HCT116 (cell line): ENCODE measurements around the gene DNM3. TPM values are rescaled to one million over a fixed set of nuclear protein-coding genes. Genes with fewer than 3 reads are reported as not detected.

Source experiments
- ATAC-seq: fragments of 200-7000 bp; cut with Tn5 transposase; 2 replicates; pipeline ENCODE4 v1.9.1; 2020; ENCODE audit warnings: mild to moderate bottlenecking, moderate library complexity
- BruUV-seq: library from RNA; stranded (reverse); fragments of 400-500 nt; replicated peaks from 2 replicates; lab custom pipeline; 2021; lab: Mats Ljungman, UMichigan
- CTCF ChIA-PET: fragments of 300-600 bp; sonication (Branson Sonifier 250); formaldehyde crosslinking; loops from one replicate; lab custom pipeline; 2021; ENCODE audit warnings: antibody characterized with exemption; lab: Charles Lee
- POLR2A ChIA-PET: fragments of 300-600, 350-600 bp; sonication (Branson Sonifier 250); formaldehyde crosslinking; loops from one replicate; lab custom pipeline; 2021; ENCODE audit warnings: antibody characterized with exemption; lab: Charles Lee
- RAD21 ChIA-PET, 2 experiments: fragments of 300-600 bp; sonication (Branson Sonifier 250); formaldehyde crosslinking; loops; one replicate each; lab custom pipeline; 2023; ENCODE audit warnings: low total read pairs in 2 of 2; ENCODE audit not compliant: uncharacterized antibody in 2 of 2, unreplicated experiment in 2 of 2, low non-redundant PET in 1 of 2; lab: Charles Lee
- DNase-seq: peaks from one replicate; pipeline ENCODE4 v3.0.0-alpha.2; 2010; ENCODE audit warnings: low read depth, low spot score
- H2AFZ ChIP-seq: fragments of 200-600 bp; shearing (Covaris generic), sonication (generic); 2 replicates; pipeline ENCODE4 v1.6.1; 2017; ENCODE audit warnings: low read depth, mixed run types, mixed read lengths, antibody characterized with exemption, low read length; ENCODE audit not compliant: poor library complexity, severe bottlenecking
- H3K27ac ChIP-seq: 2 replicates; pipeline ENCODE4 v1.5.1; 2012; ENCODE audit warnings: low read depth, low read length
- H3K27me3 ChIP-seq: fragments of 200-600 bp; sonication (generic); 2 replicates; pipeline ENCODE4 v1.6.1; 2016; ENCODE audit warnings: mixed run types, low read length, mixed read lengths; ENCODE audit not compliant: insufficient read depth
- H3K36me3 ChIP-seq, 2 experiments: fragments of 200-500 bp in 1 of 2; fragments of 200-600 bp in 1 of 2; sonication (Bioruptor generic) in 1 of 2; sonication (generic) in 1 of 2; 2 replicates each; pipeline versions ENCODE4 v1.5.1 to v1.6.1; 2014 to 2016; ENCODE audit warnings: low read length in 2 of 2, inconsistent platforms in 1 of 2, mixed read lengths in 1 of 2, mixed run types in 1 of 2; ENCODE audit not compliant: insufficient read depth in 2 of 2, control insufficient read depth in 1 of 2
- H3K4me1 ChIP-seq, 2 experiments: fragments of 200-600 bp in 1 of 2; sonication (generic) in 1 of 2; 2 replicates each; pipeline versions ENCODE4 v1.5.1 to v1.6.1; 2012 to 2017; ENCODE audit warnings: low read length in 2 of 2, inconsistent platforms in 1 of 2, mild to moderate bottlenecking in 1 of 2, mixed read lengths in 1 of 2, mixed run types in 1 of 2, moderate library complexity in 1 of 2; ENCODE audit not compliant: insufficient read depth in 2 of 2, control insufficient read depth in 1 of 2
- H3K4me2 ChIP-seq: fragments of 200-600 bp; sonication (generic); 2 replicates; pipeline ENCODE4 v1.6.1; 2017; ENCODE audit warnings: mixed run types, low read length, mixed read lengths
- H3K4me3 ChIP-seq, 2 experiments: fragments of 200-600 bp in 1 of 2; sonication (generic) in 1 of 2; replicated peaks in 1 of 2; 2 replicates each; pipeline ENCODE4 v1.5.1; 2011 to 2016; ENCODE audit warnings: low read length in 2 of 2, control low read depth in 1 of 2, low read depth in 1 of 2, mild to moderate bottlenecking in 1 of 2, mixed read lengths in 1 of 2, mixed run types in 1 of 2
- H3K79me2 ChIP-seq: fragments of 200-600 bp; sonication (generic); 2 replicates; pipeline ENCODE4 v1.6.1; 2017; ENCODE audit warnings: mild to moderate bottlenecking, mixed run types, low read length, moderate library complexity, mixed read lengths; ENCODE audit not compliant: insufficient read depth
- H3K9ac ChIP-seq: fragments of 200-600 bp; sonication (generic); 2 replicates; pipeline ENCODE4 v1.6.1; 2016; ENCODE audit warnings: low read length, mixed read lengths
- H3K9me2 ChIP-seq: fragments of 200-600 bp; sonication (generic), shearing (Covaris generic); 2 replicates; pipeline ENCODE4 v1.6.1; 2017; ENCODE audit warnings: mixed run types, mild to moderate bottlenecking, moderate library complexity; ENCODE audit not compliant: insufficient read depth
- H3K9me3 ChIP-seq, 2 experiments: fragments of 200-500 bp in 1 of 2; fragments of 200-600 bp in 1 of 2; sonication (Bioruptor generic) in 1 of 2; sonication (generic) in 1 of 2; 2 replicates each; pipeline ENCODE4 v1.6.1; 2014 to 2017; ENCODE audit warnings: low read length in 2 of 2, mixed read lengths in 2 of 2, inconsistent platforms in 1 of 2, low read depth in 1 of 2, mild to moderate bottlenecking in 1 of 2, mixed run types in 1 of 2, moderate library complexity in 1 of 2; ENCODE audit not compliant: control insufficient read depth in 1 of 2, insufficient read depth in 1 of 2
- H4K20me1 ChIP-seq: fragments of 200-600 bp; sonication (generic), shearing (Covaris generic); 2 replicates; pipeline ENCODE4 v1.6.1; 2017; ENCODE audit warnings: mixed run types, mild to moderate bottlenecking, moderate library complexity; ENCODE audit not compliant: insufficient read depth
- ATF3 ChIP-seq: IDR thresholded peaks from 2 replicates; pipeline ENCODE4 v1.6.1; 2012
- CBX3 ChIP-seq: IDR thresholded peaks from 2 replicates; pipeline ENCODE4 v1.6.1; 2012; ENCODE audit warnings: low read depth
- EGR1 ChIP-seq: IDR thresholded peaks from 2 replicates; pipeline ENCODE4 v1.6.1; 2012; ENCODE audit warnings: low read depth
- ELF1 ChIP-seq: IDR thresholded peaks from 2 replicates; pipeline ENCODE4 v1.6.1; 2012; ENCODE audit warnings: low read depth, borderline replicate concordance
- EZH2 ChIP-seq: fragments of 200-600 bp; sonication (generic); IDR thresholded peaks from 2 replicates; pipeline ENCODE4 v1.6.1; 2017; ENCODE audit warnings: antibody characterized with exemption, mixed run types
- FOSL1 ChIP-seq: IDR thresholded peaks from 2 replicates; pipeline ENCODE4 v1.6.1; 2012; ENCODE audit warnings: low read depth
- POLR2AphosphoS5 ChIP-seq: IDR thresholded peaks from 2 replicates; pipeline ENCODE4 v1.6.1; 2011; ENCODE audit warnings: mild to moderate bottlenecking, low read depth, low read length, moderate library complexity
- RAD21 ChIP-seq: IDR thresholded peaks from 2 replicates; pipeline ENCODE4 v1.6.1; 2012; ENCODE audit warnings: low read depth, mild to moderate bottlenecking
- SIN3A ChIP-seq: IDR thresholded peaks from 2 replicates; pipeline ENCODE4 v1.6.1; 2012; ENCODE audit warnings: low read depth
- SP1 ChIP-seq: IDR thresholded peaks from 2 replicates; pipeline ENCODE4 v1.6.1; 2012; ENCODE audit warnings: low read depth
- SRF ChIP-seq: IDR thresholded peaks from 2 replicates; pipeline ENCODE4 v1.6.1; 2012; ENCODE audit warnings: low read depth
- TCF7L2 ChIP-seq: IDR thresholded peaks from 2 replicates; pipeline ENCODE4 v1.7.0; 2011; ENCODE audit warnings: borderline replicate concordance, inconsistent platforms; ENCODE audit not compliant: insufficient read depth, insufficient read length; ENCODE audit errors: extremely low read depth
- YY1 ChIP-seq: IDR thresholded peaks from 2 replicates; pipeline ENCODE4 v1.6.1; 2011; ENCODE audit warnings: low read length, low read depth, moderate library complexity, mild to moderate bottlenecking; ENCODE audit not compliant: insufficient replicate concordance; ENCODE audit errors: extremely low read depth
- ZBTB33 ChIP-seq: IDR thresholded peaks from 2 replicates; pipeline ENCODE4 v1.6.1; 2011; ENCODE audit warnings: mild to moderate bottlenecking, low read length, moderate library complexity; ENCODE audit not compliant: insufficient replicate concordance; ENCODE audit errors: extremely low read depth
- ZFX ChIP-seq: fragments of 450-650 bp; IDR thresholded peaks from 2 replicates; pipeline ENCODE4 v1.6.1; 2017
- ZNF274 ChIP-seq: fragments of 200-500 bp; sonication (Bioruptor generic); IDR thresholded peaks from 2 replicates; pipeline ENCODE4 v1.6.1; 2014; ENCODE audit warnings: mild to moderate bottlenecking, low read depth, low read length, inconsistent platforms
- intact Hi-C: fragments of 100-400 bp; cut with micrococcal nuclease; formaldehyde crosslinking; loops from 2 replicates; pipeline ENCODE4 v1.10.0; 2022
- total RNA-seq: library from RNA; stranded (reverse); gene quantifications from one replicate; pipeline ENCODE4 v1.2.1, GENCODE V29; 2021; ENCODE audit not compliant: unreplicated experiment

Gene DNM3
- total RNA-seq, 1 experiment from 2014 or later = 3.1 TPM

GRCh38 chr1:172411791-172412338 lies 570.6 kb downstream of the DNM3 start (continued):
- TF ChIP-seq FOSL1 (no peak), EGR1 (no peak), ZNF274 (no peak), ZFX (no peak), POLR2AphosphoS5 (no peak), ELF1 (no peak), EZH2 (no peak), TCF7L2 (no peak)
- TF ChIP-seq, all 23 proteins: peak for 0

- Histone ChIP-seq H4K20me1 (no peaks in the 10 kb centered on the region), H3K4me2 (no peak overlapping the region), H3K4me1 (peaks cover 0 to 16% of the 10 kb centered on the region in 2 experiments; a peak in 2 of 4 replicates), H3K9me2 (0 out of 2 replicates have a peak, but pooled peaks cover 3% of the 10 kb centered on the region)
- CTCF ChIA-PET = interaction anchor here (1.4 kb wide), 1 partner anchor 412 kb away, joined by 3 read pairs; no protein-coding TSS in a partner anchor
- no peak for TF ChIP-seq ATF3
- no peak for TF ChIP-seq SRF
- no peak for TF ChIP-seq YY1
- TF ChIP-seq SIN3A = no peak
- TF ChIP-seq EZH2 = no peak
- TF ChIP-seq RAD21 = no peak
- TF ChIP-seq ZFX = no peak
- TF ChIP-seq EGR1 = no peak
- no peak for TF ChIP-seq ZBTB33
- TF ChIP-seq SP1 = no peak
- no peak for TF ChIP-seq TCF7L2
- TF ChIP-seq POLR2AphosphoS5 = no peak
- no peak for TF ChIP-seq CBX3
- TF ChIP-seq, all 23 proteins: peak for 0
- Histone ChIP-seq H3K27me3 (no peaks in the 10 kb centered on the region), H3K9ac (no peak overlapping the region), H3K9me3 (no peaks in the 10 kb centered on the region), H3K4me3 (no peak overlapping the region), H3K79me2 (no peaks in the 10 kb centered on the region), H3K36me3 (no peaks in the 10 kb centered on the region), H3K27ac (no peak overlapping the region), H2AFZ (no peak overlapping the region)
- BruUV-seq = no TSS peak
- intact Hi-C loops = no loop called here
- ChIA-PET RAD21 (no interaction called here), POLR2A (no interaction called here)
- ATAC-seq (no peak), DNase-seq (no peak)
Measured at GRCh38 chr1:172414331-172414730, 573.0 kb downstream of the DNM3 start.
